Caco-2 (cell line): Measurements from ENCODE around the gene OBP2B. TPM values are rescaled to one million over a fixed set of nuclear protein-coding genes. Genes with fewer than 3 reads are reported as not detected.

Experiments used
- BruUV-seq: library from RNA; stranded (reverse); fragments of 400-500 nt; replicated peaks from 2 replicates; lab custom pipeline; 2021; lab: Mats Ljungman, UMichigan
- CTCF ChIA-PET: fragments of 300-600 bp; sonication (Branson Sonifier 250); formaldehyde crosslinking; loops from one replicate; lab custom pipeline; 2022; ENCODE audit warnings: antibody characterized with exemption; lab: Charles Lee
- POLR2A ChIA-PET: fragments of 300-600 bp; sonication (Branson Sonifier 250); formaldehyde crosslinking; loops from one replicate; lab custom pipeline; 2022; ENCODE audit warnings: antibody characterized with exemption; lab: Charles Lee
- DNase-seq, 2 experiments: peaks; one replicate each; pipeline versions ENCODE4 v3.0.0 to v3.0.0-alpha.2; 2020 to 2022
- H3K27me3 ChIP-seq: replicated peaks from 2 replicates; pipeline ENCODE4 v1.6.0; 2011; ENCODE audit warnings: low read length; ENCODE audit not compliant: control insufficient read depth, insufficient read depth
- H3K36me3 ChIP-seq: 2 replicates; pipeline ENCODE4 v1.5.1; 2011; ENCODE audit warnings: low read length; ENCODE audit not compliant: control insufficient read depth, insufficient read depth
- H3K4me1 ChIP-seq: fragments of 250-450 bp; sonication (Bioruptor Pico); 2 replicates; pipeline ENCODE4 v1.5.1; 2020; ENCODE audit warnings: mild to moderate bottlenecking
- H3K4me3 ChIP-seq: 2 replicates; pipeline ENCODE4 v1.5.1; 2011; ENCODE audit warnings: low read depth, mild to moderate bottlenecking, control low read depth, low read length
- H3K9me3 ChIP-seq: fragments of 250-450 bp; sonication (Bioruptor Pico); 2 replicates; pipeline ENCODE4 v1.5.1; 2020; ENCODE audit warnings: mild to moderate bottlenecking, moderate library complexity
- H3K27ac Mint-ChIP-seq: one replicate; pipeline ENCODE4 v1.8.0; 2022; ENCODE audit warnings: mixed read lengths; ENCODE audit not compliant: unreplicated experiment
- H3K27me3 Mint-ChIP-seq: one replicate; pipeline ENCODE4 v1.8.0; 2022; ENCODE audit warnings: mixed read lengths; ENCODE audit not compliant: insufficient read depth, unreplicated experiment
- H3K36me3 Mint-ChIP-seq: one replicate; pipeline ENCODE4 v1.8.0; 2022; ENCODE audit warnings: mild to moderate bottlenecking, mixed read lengths; ENCODE audit not compliant: insufficient read depth, unreplicated experiment
- H3K4me1 Mint-ChIP-seq: one replicate; pipeline ENCODE4 v1.8.0; 2022; ENCODE audit warnings: low read depth, mixed read lengths; ENCODE audit not compliant: unreplicated experiment
- H3K4me3 Mint-ChIP-seq: one replicate; pipeline ENCODE4 v1.8.0; 2022; ENCODE audit warnings: mild to moderate bottlenecking, moderate library complexity, mixed read lengths; ENCODE audit not compliant: unreplicated experiment
- H3K9me3 Mint-ChIP-seq: one replicate; pipeline ENCODE4 v1.8.0; 2022; ENCODE audit warnings: mixed read lengths; ENCODE audit not compliant: unreplicated experiment
- intact Hi-C: fragments of 100-400 bp; cut with micrococcal nuclease; formaldehyde crosslinking; loops from one replicate; pipeline ENCODE4 v1.10.0; 2022; ENCODE audit not compliant: unreplicated experiment
- total RNA-seq: library from RNA; stranded (reverse); gene quantifications from 2 replicates; pipeline ENCODE4 v1.2.3, GENCODE V29; 2022
- TF ChIP-seq, protein P1 (sequence below), 2 experiments: fragments of 200-600 bp in 1 of 2; IDR thresholded peaks; 1 replicate in 1 of 2; 2 replicates in 1 of 2; pipeline versions ENCODE4 v1.5.1 to v1.8.0; 2011 to 2022; ENCODE audit warnings: antibody characterized with exemption in 1 of 2, control low read depth in 1 of 2, inconsistent platforms in 1 of 2, low read depth in 1 of 2, low read length in 1 of 2, mild to moderate bottlenecking in 1 of 2, moderate library complexity in 1 of 2; ENCODE audit not compliant: insufficient read depth in 1 of 2, severe bottlenecking in 1 of 2, unreplicated experiment in 1 of 2

Gene OBP2B
- total RNA-seq, 1 experiment from 2014 or later, result not detected

DNA sequence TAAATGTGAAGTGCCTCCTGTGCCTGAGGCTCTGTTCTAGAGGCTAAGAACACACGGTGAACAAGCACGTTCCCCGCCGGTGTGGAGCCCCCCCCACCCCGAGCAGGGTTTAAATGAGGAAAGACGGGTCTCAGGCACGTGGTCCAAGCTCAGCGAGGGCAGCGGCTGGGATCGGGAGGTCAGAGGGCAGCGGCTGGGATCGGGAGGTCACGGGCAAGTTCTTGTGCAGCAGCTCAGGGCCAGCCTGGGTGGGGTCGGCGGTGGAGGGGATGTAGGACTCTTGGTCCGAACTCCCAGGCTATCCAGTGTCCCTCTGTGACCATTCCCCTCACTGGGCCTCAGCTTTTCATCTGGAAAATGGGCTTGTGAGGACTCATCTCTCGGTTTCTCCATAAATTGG is 42.7 kb downstream of the OBP2B start:
- TF ChIP-seq, protein P1, sequence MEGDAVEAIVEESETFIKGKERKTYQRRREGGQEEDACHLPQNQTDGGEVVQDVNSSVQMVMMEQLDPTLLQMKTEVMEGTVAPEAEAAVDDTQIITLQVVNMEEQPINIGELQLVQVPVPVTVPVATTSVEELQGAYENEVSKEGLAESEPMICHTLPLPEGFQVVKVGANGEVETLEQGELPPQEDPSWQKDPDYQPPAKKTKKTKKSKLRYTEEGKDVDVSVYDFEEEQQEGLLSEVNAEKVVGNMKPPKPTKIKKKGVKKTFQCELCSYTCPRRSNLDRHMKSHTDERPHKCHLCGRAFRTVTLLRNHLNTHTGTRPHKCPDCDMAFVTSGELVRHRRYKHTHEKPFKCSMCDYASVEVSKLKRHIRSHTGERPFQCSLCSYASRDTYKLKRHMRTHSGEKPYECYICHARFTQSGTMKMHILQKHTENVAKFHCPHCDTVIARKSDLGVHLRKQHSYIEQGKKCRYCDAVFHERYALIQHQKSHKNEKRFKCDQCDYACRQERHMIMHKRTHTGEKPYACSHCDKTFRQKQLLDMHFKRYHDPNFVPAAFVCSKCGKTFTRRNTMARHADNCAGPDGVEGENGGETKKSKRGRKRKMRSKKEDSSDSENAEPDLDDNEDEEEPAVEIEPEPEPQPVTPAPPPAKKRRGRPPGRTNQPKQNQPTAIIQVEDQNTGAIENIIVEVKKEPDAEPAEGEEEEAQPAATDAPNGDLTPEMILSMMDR (IDR thresholded peaks at IDR 0.05; ENCODE audit: insufficient read depth in 1 of 2, low read depth in 1 of 2, low read length in 1 of 2, severe bottlenecking in 1 of 2, unreplicated experiment in 1 of 2), result no peak
- Mint-ChIP-seq H3K27ac (no peak overlapping the region), H3K27me3 (no peaks in the 10 kb centered on the region), H3K4me3 (no peak overlapping the region), H3K4me1 (peaks cover 18% of the 10 kb centered on the region), H3K36me3 (no peaks in the 10 kb centered on the region), H3K9me3 (no peaks in the 10 kb centered on the region)
- Histone ChIP-seq H3K9me3 (no peaks in the 10 kb centered on the region), H3K4me1 (peaks cover 12% of the 10 kb centered on the region), H3K4me3 (no peak overlapping the region), H3K27me3 (no peaks in the 10 kb centered on the region), H3K36me3 (no peaks in the 10 kb centered on the region)
- intact Hi-C loops, result no loop called here
- DNase-seq, result peak in 1 of 2 experiments; percentile 16
- ChIA-PET CTCF (no interaction called here), POLR2A (interaction anchor here (1.0 kb wide), 1 partner anchor 136 kb away, joined by 4 read pairs; the partner anchor contains the start of gene GTF3C5)
- no TSS peak for BruUV-seq

DNA sequence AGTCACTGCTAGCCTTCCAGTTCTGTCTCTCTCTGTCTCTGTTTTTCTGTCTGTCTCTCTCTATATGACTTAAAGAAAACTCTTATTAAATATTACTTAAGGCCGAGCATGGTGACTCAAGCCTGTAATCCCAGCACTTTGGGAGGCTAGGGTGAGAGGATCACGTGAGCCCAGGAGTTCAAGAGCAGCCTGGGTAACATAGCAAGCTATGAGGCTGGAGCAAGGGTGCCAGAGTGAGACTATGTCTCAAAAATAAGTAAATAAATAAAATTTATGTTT is 43.7 kb downstream of the OBP2B start:
- Histone ChIP-seq H3K4me1 (peaks cover 12% of the 10 kb centered on the region), H3K9me3 (no peaks in the 10 kb centered on the region), H3K4me3 (no peak overlapping the region), H3K27me3 (no peaks in the 10 kb centered on the region), H3K36me3 (no peaks in the 10 kb centered on the region)
- intact Hi-C loops, result no loop called here
- TF ChIP-seq, protein P1 (IDR thresholded peaks at IDR 0.05; ENCODE audit: insufficient read depth in 1 of 2, low read depth in 1 of 2, low read length in 1 of 2, severe bottlenecking in 1 of 2, unreplicated experiment in 1 of 2), result no peak
- H3K4me3 Mint-ChIP-seq, result no peak overlapping the region
- H3K27ac Mint-ChIP-seq, result no peak overlapping the region
- ChIA-PET POLR2A (no interaction called here), CTCF (no interaction called here)
- H3K4me1 Mint-ChIP-seq, result peaks cover 18% of the 10 kb centered on the region
- no peaks in the 10 kb centered on the region for H3K9me3 Mint-ChIP-seq
- no TSS peak for BruUV-seq
- no peaks in the 10 kb centered on the region for H3K36me3 Mint-ChIP-seq
- no peak for DNase-seq
- H3K27me3 Mint-ChIP-seq, result no peaks in the 10 kb centered on the region

DNA sequence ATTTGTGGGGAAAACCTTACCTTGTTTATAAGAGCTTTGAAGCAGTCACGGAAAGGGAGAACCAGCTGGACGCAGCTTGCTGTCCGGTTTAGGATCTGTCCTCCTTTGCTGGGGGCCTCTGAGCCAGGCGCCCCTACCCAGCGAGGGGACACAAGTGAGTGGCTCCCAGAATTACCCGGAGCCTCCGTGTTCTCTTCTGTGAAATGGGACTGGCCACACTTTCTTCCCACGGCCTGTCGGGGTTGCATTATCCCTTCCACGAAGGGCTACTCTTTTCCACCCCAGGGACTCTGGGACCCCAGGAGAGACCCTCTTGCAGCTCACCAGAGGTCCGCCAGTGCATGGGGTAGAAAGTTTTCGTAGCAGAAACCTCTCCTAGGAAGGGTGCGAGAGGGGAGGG is 44.9 kb downstream of the OBP2B start:
- no peak overlapping the region for H3K27ac Mint-ChIP-seq

More for the DNA sequence above, 44.9 kb downstream of the OBP2B start:
- Mint-ChIP-seq H3K4me3 (no peak overlapping the region), H3K9me3 (no peaks in the 10 kb centered on the region), H3K4me1 (peaks cover 20% of the 10 kb centered on the region), H3K27me3 (peaks cover 4% of the 10 kb centered on the region), H3K36me3 (no peaks in the 10 kb centered on the region)
- no TSS peak for BruUV-seq
- Histone ChIP-seq H3K9me3 (no peaks in the 10 kb centered on the region), H3K36me3 (no peaks in the 10 kb centered on the region), H3K27me3 (no peaks in the 10 kb centered on the region), H3K4me3 (no peak overlapping the region), H3K4me1 (peaks cover 8% of the 10 kb centered on the region)
- TF ChIP-seq, protein P1 (IDR thresholded peaks at IDR 0.05; ENCODE audit: insufficient read depth in 1 of 2, low read depth in 1 of 2, low read length in 1 of 2, severe bottlenecking in 1 of 2, unreplicated experiment in 1 of 2), result no peak
- ChIA-PET POLR2A (no interaction called here), CTCF (no interaction called here)
- intact Hi-C loops, result no loop called here
- peak in 1 of 2 experiments; percentile 8 for DNase-seq
